ENCODE data around the gene EZR.
A peak's percentile ranks its signal among the peaks of the same experiment; 100 is the strongest.

The EZR gene

GRCh38 chr6:158819977-158820622 lies 932 bp upstream of the EZR start:
- DNase-seq (ENCODE audit: low read depth in 2 of 3, low spot score in 2 of 3) = no peak

- peak; percentile 42 to 57 (median 48) for DNase-seq (ENCODE audit: low read depth in 2 of 3, low spot score in 2 of 3)
Observed at GRCh38 chr6:158818581-158819212, 471 bp downstream of the EZR start.

- peak; percentile 52 to 68 (median 64) for DNase-seq (ENCODE audit: low read depth in 2 of 3, low spot score in 2 of 3)
Observed at GRCh38 chr6:158817728-158818580, 1.2 kb downstream of the EZR start.

- no peak for DNase-seq (ENCODE audit: low read depth in 2 of 3, low spot score in 2 of 3)
Observed at GRCh38 chr6:158816803-158817727, 2.1 kb downstream of the EZR start.

GRCh38 chr6:158816329-158816728 lies 2.8 kb downstream of the EZR start:
- DNase-seq (ENCODE audit: low read depth in 2 of 3, low spot score in 2 of 3) = no peak

GRCh38 chr6:158815907-158816306 lies 3.3 kb downstream of the EZR start:
- no peak for DNase-seq (ENCODE audit: low read depth in 2 of 3, low spot score in 2 of 3)

- no peak for DNase-seq (ENCODE audit: low read depth in 2 of 3, low spot score in 2 of 3)
Observed at GRCh38 chr6:158815379-158815724, 3.8 kb downstream of the EZR start.

- DNase-seq (ENCODE audit: low read depth in 2 of 3, low spot score in 2 of 3) = no peak
Observed at GRCh38 chr6:158813032-158813431, 6.1 kb downstream of the EZR start.

- no peak for DNase-seq (ENCODE audit: low read depth in 2 of 3, low spot score in 2 of 3)
Observed at GRCh38 chr6:158812611-158813010, 6.6 kb downstream of the EZR start.

- DNase-seq (ENCODE audit: low read depth in 2 of 3, low spot score in 2 of 3) = no peak
Observed at GRCh38 chr6:158810155-158811095, 8.7 kb downstream of the EZR start.

- DNase-seq (ENCODE audit: low read depth in 2 of 3, low spot score in 2 of 3) = no peak
Observed at GRCh38 chr6:158808941-158809678, 10.1 kb downstream of the EZR start.

- no peak for DNase-seq (ENCODE audit: low read depth in 2 of 3, low spot score in 2 of 3)
Observed at GRCh38 chr6:158808442-158808833, 10.7 kb downstream of the EZR start.

- DNase-seq (ENCODE audit: low read depth in 2 of 3, low spot score in 2 of 3) = no peak
Observed at GRCh38 chr6:158807515-158808441, 11.4 kb downstream of the EZR start.

GRCh38 chr6:158805698-158806377 lies 13.3 kb downstream of the EZR start:
- no peak for DNase-seq (ENCODE audit: low read depth in 2 of 3, low spot score in 2 of 3)

- no peak for DNase-seq (ENCODE audit: low read depth in 2 of 3, low spot score in 2 of 3)
Observed at GRCh38 chr6:158804207-158804606, 15.0 kb downstream of the EZR start.

GRCh38 chr6:158803733-158804143 lies 15.4 kb downstream of the EZR start:
- DNase-seq (ENCODE audit: low read depth in 2 of 3, low spot score in 2 of 3) = no peak

- DNase-seq (ENCODE audit: low read depth in 2 of 3, low spot score in 2 of 3) = no peak
Observed at GRCh38 chr6:158801655-158802294, 17.4 kb downstream of the EZR start.

Measured in activated CD8-positive, alpha-beta memory T cell treated with anti-CD3 and anti-CD28 coated beads for 48 hours (primary cell).